SU-DHL-6 (cell line): ENCODE data around the gene POLN.

Experiments used
- H2AFZ ChIP-seq: fragments of 200-600 bp; sonication (generic); 2 replicates; pipeline ENCODE4 v1.6.1; 2014; ENCODE audit warnings: low read depth, mild to moderate bottlenecking, moderate library complexity, mixed read lengths, antibody characterized with exemption, low read length; ENCODE audit not compliant: severe bottlenecking
- H3F3A ChIP-seq: fragments of 200-600 bp; shearing (Covaris generic); 2 replicates; pipeline ENCODE4 v1.6.0; 2016; ENCODE audit warnings: antibody characterized with exemption, mild to moderate bottlenecking; ENCODE audit not compliant: insufficient read depth
- H3K27ac ChIP-seq: fragments of 200-600 bp; sonication (generic); 2 replicates; pipeline ENCODE4 v1.5.1; 2016; ENCODE audit warnings: low read depth, mild to moderate bottlenecking, low read length, moderate library complexity, mixed read lengths
- H3K27me3 ChIP-seq: fragments of 200-600 bp; sonication (generic), shearing (Covaris generic); 2 replicates; pipeline ENCODE4 v1.6.0; 2014; ENCODE audit warnings: mild to moderate bottlenecking, low read length
- H3K36me3 ChIP-seq: fragments of 200-600 bp; sonication (generic); 2 replicates; pipeline ENCODE4 v1.6.1; 2014; ENCODE audit warnings: mild to moderate bottlenecking, low read length, mixed read lengths
- H3K4me2 ChIP-seq: fragments of 300-600, 200-600 bp; shearing (Covaris generic), sonication (generic); 2 replicates; pipeline ENCODE4 v1.6.0; 2014; ENCODE audit warnings: low read length, low read depth, mild to moderate bottlenecking; ENCODE audit not compliant: poor library complexity, severe bottlenecking
- H3K4me3 ChIP-seq: fragments of 200-600 bp; sonication (generic); 2 replicates; pipeline ENCODE4 v1.5.1; 2014; ENCODE audit warnings: antibody characterized with exemption, low read length, mild to moderate bottlenecking, mixed read lengths; ENCODE audit not compliant: insufficient read depth, poor library complexity, severe bottlenecking
- H3K79me2 ChIP-seq: fragments of 200-600 bp; sonication (generic); 2 replicates; pipeline ENCODE4 v1.6.1; 2014; ENCODE audit warnings: mild to moderate bottlenecking, low read length, moderate library complexity; ENCODE audit not compliant: insufficient read depth
- H3K9ac ChIP-seq: fragments of 200-600 bp; sonication (generic); 2 replicates; pipeline ENCODE4 v1.7.0; 2014; ENCODE audit warnings: mild to moderate bottlenecking, low read length
- H3K9me2 ChIP-seq: fragments of 200-600 bp; sonication (generic); replicated peaks from 2 replicates; pipeline ENCODE4 v1.6.1; 2014; ENCODE audit warnings: low read length; ENCODE audit not compliant: insufficient read depth
- H3K9me3 ChIP-seq: fragments of 200-600 bp; sonication (generic); 2 replicates; pipeline ENCODE4 v1.6.1; 2014; ENCODE audit warnings: low read length, mixed read lengths; ENCODE audit not compliant: insufficient read depth
- H4K20me1 ChIP-seq: fragments of 200-600 bp; sonication (generic); 2 replicates; pipeline ENCODE4 v1.6.1; 2014; ENCODE audit warnings: low read depth, mild to moderate bottlenecking, antibody characterized with exemption, low read length, moderate library complexity, mixed read lengths
- EZH2phosphoT487 ChIP-seq: fragments of 200-600 bp; sonication (generic), shearing (Covaris generic); conservative IDR thresholded peaks from 2 replicates; pipeline ENCODE4 v1.6.1; 2018; ENCODE audit warnings: mild to moderate bottlenecking, antibody characterized with exemption, low read length, moderate library complexity, mixed read lengths
- TF ChIP-seq, protein P1 (sequence below): fragments of 200-600 bp; sonication (generic); IDR thresholded peaks from one replicate; pipeline ENCODE4 v1.5.1; 2017; ENCODE audit warnings: antibody characterized with exemption, mild to moderate bottlenecking, low read length, moderate library complexity; ENCODE audit not compliant: insufficient read depth, poor library complexity, severe bottlenecking

POLN gene

DNA sequence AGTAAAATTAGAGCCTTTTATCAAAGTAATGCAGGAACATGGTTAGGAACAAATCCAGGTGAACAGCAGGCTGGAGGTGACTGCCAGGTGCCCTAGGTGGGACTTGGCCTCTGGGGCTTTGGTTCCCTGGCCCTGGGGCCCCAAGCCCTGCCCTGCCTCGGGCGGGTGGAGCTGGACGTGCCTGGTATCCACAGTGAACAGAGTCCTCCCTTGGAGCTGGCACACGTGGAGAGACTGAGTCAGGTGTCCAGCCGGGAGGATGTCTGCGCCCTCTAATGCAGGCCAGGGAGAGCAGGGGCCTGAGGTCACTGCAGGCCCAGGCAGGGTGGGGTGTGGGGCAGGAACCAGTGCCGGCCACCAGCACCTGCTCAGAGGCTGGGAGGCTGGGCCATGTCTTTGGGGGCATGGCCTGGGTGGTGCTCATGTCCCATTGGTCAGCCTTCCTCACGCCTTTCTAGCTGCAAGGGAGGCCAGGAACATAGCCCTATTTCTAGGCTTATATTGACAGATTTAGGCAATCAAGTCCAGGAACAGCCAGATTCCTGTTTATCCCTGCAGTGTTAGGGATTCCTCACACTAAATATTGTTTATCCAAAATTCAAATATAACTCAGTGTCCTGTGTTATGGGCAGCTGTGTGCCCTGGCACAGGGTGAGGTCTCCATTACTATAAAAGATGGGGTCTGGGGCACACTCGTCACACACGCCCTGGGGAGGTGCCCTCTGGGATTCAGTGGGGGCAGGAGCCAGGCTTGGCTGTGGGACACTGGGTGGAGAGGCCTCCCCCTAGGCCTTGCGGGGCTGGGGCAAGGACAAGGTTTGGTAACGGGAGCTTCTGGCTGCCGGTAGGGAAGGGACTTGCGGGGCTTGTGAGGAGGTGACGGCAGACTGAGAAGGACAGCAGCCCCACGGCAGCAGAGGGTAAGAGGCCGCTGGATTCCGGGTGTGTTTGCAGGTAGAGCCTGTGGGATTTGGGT, 197.1 kb downstream of the POLN start:
- H3K4me2 ChIP-seq: no peak overlapping the region
- no peaks in the 10 kb centered on the region; the same call in 1 of the 2 replicates for H4K20me1 ChIP-seq
- no peak overlapping the region for H3K9ac ChIP-seq
- no peaks in the 10 kb centered on the region for H3K27me3 ChIP-seq
- H3K27ac ChIP-seq: no peak overlapping the region
- no peaks in the 10 kb centered on the region for H3K36me3 ChIP-seq
- H3K4me3 ChIP-seq: no peak overlapping the region
- H2AFZ ChIP-seq: no peak overlapping the region
- TF ChIP-seq EZH2phosphoT487: no peak
- TF ChIP-seq, protein P1, sequence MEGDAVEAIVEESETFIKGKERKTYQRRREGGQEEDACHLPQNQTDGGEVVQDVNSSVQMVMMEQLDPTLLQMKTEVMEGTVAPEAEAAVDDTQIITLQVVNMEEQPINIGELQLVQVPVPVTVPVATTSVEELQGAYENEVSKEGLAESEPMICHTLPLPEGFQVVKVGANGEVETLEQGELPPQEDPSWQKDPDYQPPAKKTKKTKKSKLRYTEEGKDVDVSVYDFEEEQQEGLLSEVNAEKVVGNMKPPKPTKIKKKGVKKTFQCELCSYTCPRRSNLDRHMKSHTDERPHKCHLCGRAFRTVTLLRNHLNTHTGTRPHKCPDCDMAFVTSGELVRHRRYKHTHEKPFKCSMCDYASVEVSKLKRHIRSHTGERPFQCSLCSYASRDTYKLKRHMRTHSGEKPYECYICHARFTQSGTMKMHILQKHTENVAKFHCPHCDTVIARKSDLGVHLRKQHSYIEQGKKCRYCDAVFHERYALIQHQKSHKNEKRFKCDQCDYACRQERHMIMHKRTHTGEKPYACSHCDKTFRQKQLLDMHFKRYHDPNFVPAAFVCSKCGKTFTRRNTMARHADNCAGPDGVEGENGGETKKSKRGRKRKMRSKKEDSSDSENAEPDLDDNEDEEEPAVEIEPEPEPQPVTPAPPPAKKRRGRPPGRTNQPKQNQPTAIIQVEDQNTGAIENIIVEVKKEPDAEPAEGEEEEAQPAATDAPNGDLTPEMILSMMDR: no peak
- no peaks in the 10 kb centered on the region for H3K79me2 ChIP-seq
- no peaks in the 10 kb centered on the region for H3K9me3 ChIP-seq
- H3K9me2 ChIP-seq: no peaks in the 10 kb centered on the region
- H3F3A ChIP-seq: no peaks in the 10 kb centered on the region

DNA sequence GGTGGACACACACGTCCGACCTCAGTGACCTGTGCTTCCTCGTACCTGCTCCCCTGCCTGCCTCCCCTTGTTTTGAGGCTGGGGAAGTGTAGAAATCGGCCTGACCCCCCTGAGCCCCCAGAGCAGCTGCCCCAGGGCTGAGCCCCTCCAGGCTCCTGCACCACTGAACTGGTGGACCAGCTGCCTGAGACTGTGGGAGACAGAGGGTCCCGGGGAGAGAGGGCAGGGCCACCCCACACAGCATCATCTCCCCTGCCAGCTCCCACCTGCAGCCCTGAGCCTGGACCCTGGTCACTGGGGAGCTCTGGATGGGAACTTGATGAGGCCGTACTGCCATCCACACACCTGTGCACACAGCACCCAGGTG, 197.8 kb downstream of the POLN start:
- TF ChIP-seq, protein P1: no peak
- TF ChIP-seq EZH2phosphoT487: no peak
- no peaks in the 10 kb centered on the region; the same call in 1 of the 2 replicates for H4K20me1 ChIP-seq
- no peak overlapping the region for H3K9ac ChIP-seq
- H3K4me3 ChIP-seq: no peak overlapping the region
- no peaks in the 10 kb centered on the region for H3K36me3 ChIP-seq
- H3K4me2 ChIP-seq: no peak overlapping the region
- H2AFZ ChIP-seq: no peak overlapping the region
- H3K27ac ChIP-seq: no peak overlapping the region
- H3K9me2 ChIP-seq: no peaks in the 10 kb centered on the region
- no peaks in the 10 kb centered on the region for H3K27me3 ChIP-seq
- H3F3A ChIP-seq: no peaks in the 10 kb centered on the region
- H3K9me3 ChIP-seq: no peaks in the 10 kb centered on the region
- H3K79me2 ChIP-seq: no peaks in the 10 kb centered on the region

DNA sequence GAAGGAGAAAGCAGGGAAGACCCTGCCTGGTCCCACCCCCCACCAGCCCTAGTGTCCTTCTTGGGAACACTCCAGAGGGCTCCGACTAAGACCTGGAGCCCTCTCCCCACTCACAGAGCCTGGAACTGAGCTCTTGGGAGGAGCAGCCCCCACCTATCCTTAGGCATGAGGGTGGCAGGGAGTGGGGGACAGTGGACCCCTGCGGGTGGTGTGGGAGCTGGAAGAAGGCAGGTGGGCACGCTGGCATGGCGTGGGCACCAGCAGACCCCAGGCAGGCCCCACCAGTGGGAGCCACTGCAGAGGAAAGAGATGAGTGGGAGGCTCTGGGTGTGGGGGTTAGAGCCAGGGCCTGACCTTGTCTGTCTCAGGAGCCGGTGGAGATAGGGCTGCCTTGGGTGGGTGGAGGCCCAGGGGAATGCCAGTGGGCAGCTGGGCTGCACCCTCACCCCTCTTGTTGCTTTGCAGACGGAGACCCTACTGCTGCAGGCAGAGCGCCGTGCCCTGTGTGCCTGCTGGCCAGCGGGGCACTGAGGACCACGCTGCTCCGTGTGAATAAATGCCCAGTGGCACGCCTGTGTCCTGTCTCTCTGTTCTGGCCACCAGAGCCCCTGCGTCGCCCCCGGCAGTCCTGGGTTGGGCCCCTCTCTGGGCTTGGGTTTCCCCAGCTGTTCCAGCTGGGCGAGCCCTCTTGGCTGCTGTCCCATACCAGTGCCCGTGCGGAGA, 198.4 kb downstream of the POLN start:
- no peak overlapping the region for H3K9ac ChIP-seq
- H3K27ac ChIP-seq: no peak overlapping the region
- no peaks in the 10 kb centered on the region for H3K79me2 ChIP-seq
- H2AFZ ChIP-seq: no peak overlapping the region
- no peaks in the 10 kb centered on the region for H3K27me3 ChIP-seq
- H3K9me3 ChIP-seq: no peaks in the 10 kb centered on the region
- H3K9me2 ChIP-seq: no peaks in the 10 kb centered on the region
- H3K4me2 ChIP-seq: no peak overlapping the region
- TF ChIP-seq EZH2phosphoT487: no peak
- TF ChIP-seq, protein P1: no peak
- H3K36me3 ChIP-seq: no peaks in the 10 kb centered on the region
- H3F3A ChIP-seq: no peaks in the 10 kb centered on the region
- no peak overlapping the region for H3K4me3 ChIP-seq
- no peaks in the 10 kb centered on the region; the same call in 1 of the 2 replicates for H4K20me1 ChIP-seq
